Measurements from ENCODE around the gene PCDH15. TPM values are rescaled to one million over a fixed set of nuclear protein-coding genes. Genes with fewer than 3 reads are reported as not detected.

PCDH15 gene
- total and polyA plus RNA-seq, 8 donors, result 0.58 to 2.1 (median 1.2) TPM

GRCh38 chr10:54710918-54711317 is 90.1 kb downstream of the PCDH15 start:
- Histone ChIP-seq H3K9me3 (peaks cover 0 to 3% of the 10 kb centered on the region in 2 donors), H3K27me3 (no peaks in the 10 kb centered on the region), H3K27ac (no peak overlapping the region), H3K4me1 (no peaks in the 10 kb centered on the region), H3K4me3 (no peak overlapping the region), H3K36me3 (no peaks in the 10 kb centered on the region)
- no peak for DNase-seq
- intact Hi-C loops (cut with DNase I), result no loop called here
- ATAC-seq, result peak; percentile 18
- TF ChIP-seq CTCF (IDR thresholded peaks at IDR 0.05), result no peak

- Histone ChIP-seq H3K4me1 (no peaks in the 10 kb centered on the region), H3K36me3 (no peaks in the 10 kb centered on the region), H3K9me3 (peaks cover 0 to 3% of the 10 kb centered on the region in 2 donors), H3K27ac (no peak overlapping the region), H3K27me3 (no peaks in the 10 kb centered on the region), H3K4me3 (no peak overlapping the region)
- intact Hi-C loops (cut with DNase I), result no loop called here
- DNase-seq, result peak in 2 of 4 donors; percentile 69 to 77
- TF ChIP-seq CTCF (IDR thresholded peaks at IDR 0.05), result no peak
- ATAC-seq, result no peak
Measured at GRCh38 chr10:54708591-54708990, 92.4 kb downstream of the PCDH15 start.

- no peak for TF ChIP-seq CTCF (IDR thresholded peaks at IDR 0.05)
- Histone ChIP-seq H3K36me3 (no peaks in the 10 kb centered on the region), H3K4me1 (no peaks in the 10 kb centered on the region), H3K27ac (no peak overlapping the region), H3K27me3 (no peaks in the 10 kb centered on the region), H3K4me3 (no peak overlapping the region), H3K9me3 (peaks cover 0 to 5% of the 10 kb centered on the region in 2 donors)
- ATAC-seq (no peak), DNase-seq (peak in 2 of 4 donors; percentile 81 to 86)
- intact Hi-C loops (cut with DNase I), result no loop called here
Measured at GRCh38 chr10:54708021-54708420, 93.0 kb downstream of the PCDH15 start.

GRCh38 chr10:54702583-54703485 is 98.2 kb downstream of the PCDH15 start:
- Histone ChIP-seq H3K4me3 (no peak overlapping the region), H3K27ac (no peak overlapping the region), H3K4me1 (no peaks in the 10 kb centered on the region), H3K27me3 (no peaks in the 10 kb centered on the region), H3K9me3 (peaks cover 0 to 5% of the 10 kb centered on the region in 2 donors), H3K36me3 (no peaks in the 10 kb centered on the region)
- intact Hi-C loops (cut with DNase I), result no loop called here
- TF ChIP-seq CTCF (IDR thresholded peaks at IDR 0.05), result no peak
- ATAC-seq (no peak), DNase-seq (no peak)

GRCh38 chr10:54691331-54691730 is 109.7 kb downstream of the PCDH15 start:
- Histone ChIP-seq H3K4me3 (no peak overlapping the region), H3K36me3 (no peaks in the 10 kb centered on the region), H3K27ac (no peak overlapping the region), H3K27me3 (no peaks in the 10 kb centered on the region), H3K4me1 (no peaks in the 10 kb centered on the region), H3K9me3 (no peaks in the 10 kb centered on the region)
- ATAC-seq (no peak), DNase-seq (peak in 2 of 4 donors; percentile 43 to 49)
- intact Hi-C loops (cut with DNase I), result no loop called here
- no peak for TF ChIP-seq CTCF (IDR thresholded peaks at IDR 0.05)

Data from left lung (tissue), 10 donors.